ENCODE measurements around the gene GALNT9. TPM values are rescaled to one million over a fixed set of nuclear protein-coding genes. Genes with fewer than 3 reads are reported as not detected.

Gene GALNT9
- total and polyA plus RNA-seq, 2 experiments from 2014 or later: 0.33 to 1.4 TPM

DNA sequence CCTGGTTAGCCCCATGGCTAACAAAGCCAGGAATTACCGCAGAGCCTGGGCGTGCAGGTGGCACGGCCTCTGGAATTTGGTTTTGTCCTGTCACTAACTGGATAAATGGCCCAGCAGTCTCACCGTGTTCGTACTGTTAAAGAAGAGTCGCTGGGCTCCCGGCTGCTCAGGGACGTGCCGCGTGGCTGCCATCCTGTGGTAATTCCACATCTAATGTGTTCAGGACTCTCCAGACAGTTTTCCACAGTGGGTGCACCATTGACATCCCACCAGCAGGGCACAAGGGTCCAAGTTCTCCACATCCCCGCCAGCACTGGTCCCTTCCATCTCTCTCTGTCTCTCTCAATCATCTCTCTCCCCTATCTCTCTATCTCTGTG is 165.5 kb downstream of the GALNT9 start:
- Histone ChIP-seq H3K27ac (no peak overlapping the region), H3K27me3 (replicated peaks; ENCODE audit: insufficient read depth) (no peaks in the 10 kb centered on the region), H3F3A (ENCODE audit: insufficient read depth) (peaks cover 3% of the 10 kb centered on the region; the same call in 1 of the 2 replicates), H3K9ac (no peak overlapping the region), H4K20me1 (ENCODE audit: insufficient read depth) (no peaks in the 10 kb centered on the region), H3K4me3 (no peak overlapping the region), H3K4me2 (ENCODE audit: unreplicated experiment) (no peak overlapping the region), H3K36me3 (ENCODE audit: low read depth) (no peaks in the 10 kb centered on the region), H3K4me1 (ENCODE audit: insufficient read depth) (peaks cover 9% of the 10 kb centered on the region), H3K9me2 (ENCODE audit: insufficient read depth) (no peaks in the 10 kb centered on the region), H2AFZ (no peak overlapping the region), H3K9me3 (ENCODE audit: low read depth) (no peaks in the 10 kb centered on the region), H3K79me2 (ENCODE audit: insufficient read depth) (no peaks in the 10 kb centered on the region)
- in situ Hi-C loops (cut with MboI): loop anchor here (25.0 kb wide), 1 partner anchor 448 kb away; the partner anchor contains the start of genes LRCOL1 and P2RX2
- DNase-seq: peak; percentile 16
- WGBS, 2 experiments (ENCODE audit: low coverage in 1 of 2, low lambda C conversion rate in 2 of 2, missing lambda C conversion rate in 2 of 2): 50 to 62% methylated on average over 11 of the region's 11 CpGs
- TF ChIP-seq EZH2phosphoT487 (IDR thresholded peaks at IDR 0.05; ENCODE audit: insufficient read depth, low read depth) (no peak), EZH2 (IDR thresholded peaks at IDR 0.05; ENCODE audit: insufficient read depth, poor library complexity, severe bottlenecking) (no peak)

DNA sequence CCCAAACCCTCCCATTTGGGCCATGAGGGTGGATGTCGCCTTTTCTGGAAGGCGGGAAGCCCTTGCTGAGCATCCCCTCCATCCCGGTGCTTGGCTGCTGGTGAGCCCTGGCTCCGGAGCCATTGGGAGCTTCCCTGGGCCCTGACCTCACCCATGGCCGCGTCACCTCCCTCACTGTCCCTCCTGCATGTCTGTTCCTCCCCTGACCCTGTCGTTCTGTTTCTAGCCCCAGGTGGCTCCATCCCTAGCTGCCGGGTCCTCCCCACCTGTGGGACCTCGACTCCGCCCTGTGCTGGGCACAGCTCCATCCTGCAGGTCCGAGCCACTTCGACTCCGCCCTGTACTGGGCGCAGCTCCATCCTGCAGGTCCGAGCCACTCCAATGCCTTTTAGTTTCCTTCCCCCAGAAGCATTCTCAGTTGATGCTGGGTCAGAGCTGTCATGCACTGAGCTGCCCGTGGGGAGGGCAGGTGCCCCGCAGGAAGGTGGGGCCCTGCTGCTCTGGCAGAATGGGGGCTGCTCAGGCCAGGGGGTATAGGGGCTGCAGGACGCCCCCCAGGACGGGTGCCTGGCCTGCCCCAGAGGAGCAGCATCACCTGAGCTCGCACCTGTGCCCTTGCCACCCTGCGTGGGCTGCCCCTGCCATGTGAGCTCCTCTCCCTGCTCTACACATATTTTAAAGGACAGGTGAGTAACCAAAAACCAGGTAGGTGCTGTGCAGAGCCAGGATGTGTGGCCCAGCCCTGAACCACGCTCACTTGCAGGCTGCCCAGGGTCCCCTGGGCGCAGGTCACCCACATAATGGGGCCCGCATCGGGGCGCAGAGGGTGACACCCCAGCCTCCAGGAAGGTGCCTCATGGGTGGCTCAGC is 166.1 kb downstream of the GALNT9 start:
- Histone ChIP-seq H3K27ac (no peak overlapping the region), H3K9me2 (ENCODE audit: insufficient read depth) (no peaks in the 10 kb centered on the region), H4K20me1 (ENCODE audit: insufficient read depth) (no peaks in the 10 kb centered on the region), H3K4me1 (ENCODE audit: insufficient read depth) (peaks cover 9% of the 10 kb centered on the region), H3K9me3 (ENCODE audit: low read depth) (no peaks in the 10 kb centered on the region), H3F3A (ENCODE audit: insufficient read depth) (peaks cover 3% of the 10 kb centered on the region; the same call in 1 of the 2 replicates), H3K36me3 (ENCODE audit: low read depth) (no peaks in the 10 kb centered on the region), H3K4me2 (ENCODE audit: unreplicated experiment) (peak overlapping the region; percentile 71), H3K27me3 (replicated peaks; ENCODE audit: insufficient read depth) (no peaks in the 10 kb centered on the region), H3K9ac (0 out of 2 replicates have a peak overlapping the region, but pooled peaks have one; percentile 29), H3K79me2 (ENCODE audit: insufficient read depth) (no peaks in the 10 kb centered on the region), H3K4me3 (peak overlapping the region; percentile 38; the same call in 1 of the 2 replicates), H2AFZ (no peak overlapping the region)
- TF ChIP-seq EZH2phosphoT487 (IDR thresholded peaks at IDR 0.05; ENCODE audit: insufficient read depth, low read depth) (no peak), EZH2 (IDR thresholded peaks at IDR 0.05; ENCODE audit: insufficient read depth, poor library complexity, severe bottlenecking) (no peak)
- 61 to 62% methylated on average over 26 of the region's 26 CpGs for WGBS, 2 experiments (ENCODE audit: low coverage in 1 of 2, low lambda C conversion rate in 2 of 2, missing lambda C conversion rate in 2 of 2)
- in situ Hi-C loops (cut with MboI): loop anchor here (25.0 kb wide), 1 partner anchor 449 kb away; the partner anchor contains the start of genes LRCOL1 and P2RX2
- no peak for DNase-seq

DNA sequence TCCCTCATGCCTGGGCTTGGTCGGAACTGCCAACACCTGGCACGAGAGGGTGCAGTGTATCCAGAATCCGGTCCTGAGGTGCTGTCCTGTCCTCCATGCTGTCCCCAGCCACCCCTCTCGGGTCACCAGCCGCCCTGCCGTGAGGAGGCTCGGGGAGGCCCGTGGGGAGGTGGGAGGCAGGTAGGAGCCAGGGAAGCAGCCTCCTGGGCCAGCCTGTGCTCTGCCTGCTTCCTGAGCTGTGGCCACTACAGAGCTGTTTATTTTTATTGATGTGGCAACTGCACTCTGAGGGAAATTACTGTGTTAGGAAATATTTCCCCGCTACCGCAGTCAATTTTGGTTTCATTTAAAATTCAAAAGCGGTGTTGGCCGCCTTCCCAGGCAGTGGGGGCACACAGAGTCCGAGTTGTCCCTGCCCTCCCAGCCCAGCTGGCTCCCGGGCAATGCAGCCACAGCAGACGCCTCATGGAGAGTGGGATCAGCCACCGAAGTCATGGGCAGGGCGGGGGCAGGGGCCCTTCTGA is 166.8 kb downstream of the GALNT9 start:
- Histone ChIP-seq H3K9me3 (ENCODE audit: low read depth) (no peaks in the 10 kb centered on the region), H3K9me2 (ENCODE audit: insufficient read depth) (no peaks in the 10 kb centered on the region), H3K4me2 (ENCODE audit: unreplicated experiment) (peak overlapping the region; percentile 71), H3K4me3 (peak overlapping the region; percentile 38; the same call in 1 of the 2 replicates), H4K20me1 (ENCODE audit: insufficient read depth) (no peaks in the 10 kb centered on the region), H2AFZ (no peak overlapping the region), H3K36me3 (ENCODE audit: low read depth) (no peaks in the 10 kb centered on the region), H3K27ac (no peak overlapping the region), H3K9ac (peak overlapping the region; percentile 47), H3K79me2 (ENCODE audit: insufficient read depth) (no peaks in the 10 kb centered on the region), H3K4me1 (ENCODE audit: insufficient read depth) (peaks cover 9% of the 10 kb centered on the region), H3K27me3 (replicated peaks; ENCODE audit: insufficient read depth) (no peaks in the 10 kb centered on the region), H3F3A (ENCODE audit: insufficient read depth) (peaks cover 7% of the 10 kb centered on the region; the same call in 1 of the 2 replicates)
- TF ChIP-seq EZH2 (IDR thresholded peaks at IDR 0.05; ENCODE audit: insufficient read depth, poor library complexity, severe bottlenecking) (no peak), EZH2phosphoT487 (IDR thresholded peaks at IDR 0.05; ENCODE audit: insufficient read depth, low read depth) (no peak)
- 3 to 5% methylated on average over 16 to 17 of the region's 17 CpGs for WGBS, 2 experiments (ENCODE audit: low coverage in 1 of 2, low lambda C conversion rate in 2 of 2, missing lambda C conversion rate in 2 of 2)
- DNase-seq: peak; percentile 90
- in situ Hi-C loops (cut with MboI): loop anchor here (25.0 kb wide), 1 partner anchor 450 kb away; the partner anchor contains the start of genes LRCOL1 and P2RX2

DNA sequence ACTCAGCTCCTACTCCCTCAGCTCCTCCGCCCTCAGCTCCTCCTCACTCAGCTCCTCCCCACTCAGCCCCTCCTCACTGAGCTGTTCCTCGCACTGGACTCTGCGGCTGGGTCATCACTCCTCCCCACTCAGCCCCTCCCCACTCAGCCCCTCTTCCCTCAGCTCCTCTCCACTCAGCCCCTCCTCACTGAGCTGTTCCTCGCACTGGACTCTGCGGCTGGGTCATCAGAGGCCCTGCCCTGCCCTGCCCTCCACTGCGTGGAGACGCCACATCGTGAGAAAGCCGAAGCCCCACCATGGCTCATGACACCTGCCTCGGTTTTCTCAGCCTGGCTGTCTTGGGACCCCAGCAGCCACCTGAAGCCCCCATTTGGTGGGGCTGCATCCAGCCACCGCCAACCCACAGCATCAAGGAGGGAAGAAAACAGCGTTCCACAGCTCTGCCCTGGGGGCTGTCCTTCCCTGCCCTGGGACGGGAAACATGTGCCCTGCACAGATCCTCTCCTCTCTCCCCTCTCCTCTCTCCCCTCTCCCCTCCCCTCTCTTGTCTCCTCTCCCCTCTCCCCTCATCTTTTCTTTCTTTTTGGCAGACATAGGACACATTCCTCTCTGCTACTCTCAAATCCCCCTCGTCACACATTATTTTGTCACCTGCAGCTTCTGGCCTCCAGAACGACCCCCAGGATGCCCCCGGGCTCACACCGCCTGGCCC is 167.4 kb downstream of the GALNT9 start:
- 54 to 55% methylated on average over 13 to 17 of the region's 17 CpGs for WGBS, 2 experiments (ENCODE audit: low coverage in 1 of 2, low lambda C conversion rate in 2 of 2, missing lambda C conversion rate in 2 of 2)
- no peaks in the 10 kb centered on the region for H3K9me3 ChIP-seq (ENCODE audit: low read depth)
- H2AFZ ChIP-seq: no peak overlapping the region
- H3K79me2 ChIP-seq (ENCODE audit: insufficient read depth): no peaks in the 10 kb centered on the region
- H3K27ac ChIP-seq: no peak overlapping the region
- H3K27me3 ChIP-seq (replicated peaks; ENCODE audit: insufficient read depth): no peaks in the 10 kb centered on the region
- in situ Hi-C loops (cut with MboI): loop anchor here (25.0 kb wide), 1 partner anchor 450 kb away; the partner anchor contains the start of genes LRCOL1 and P2RX2
- H3K36me3 ChIP-seq (ENCODE audit: low read depth): no peaks in the 10 kb centered on the region
- TF ChIP-seq EZH2 (IDR thresholded peaks at IDR 0.05; ENCODE audit: insufficient read depth, poor library complexity, severe bottlenecking): no peak
- no peak for TF ChIP-seq EZH2phosphoT487 (IDR thresholded peaks at IDR 0.05; ENCODE audit: insufficient read depth, low read depth)
- no peaks in the 10 kb centered on the region for H3K9me2 ChIP-seq (ENCODE audit: insufficient read depth)
- peak overlapping the region; percentile 47 for H3K9ac ChIP-seq
- peak overlapping the region; percentile 71 for H3K4me2 ChIP-seq (ENCODE audit: unreplicated experiment)
- DNase-seq: no peak
- H3F3A ChIP-seq (ENCODE audit: insufficient read depth): peaks cover 13% of the 10 kb centered on the region
- 0 out of 2 replicates have a peak overlapping the region, but pooled peaks have one; percentile 22 for H3K4me3 ChIP-seq
- no peaks in the 10 kb centered on the region for H4K20me1 ChIP-seq (ENCODE audit: insufficient read depth)
- H3K4me1 ChIP-seq (ENCODE audit: insufficient read depth): peaks cover 9% of the 10 kb centered on the region
